Measurements from ENCODE around the gene DYNC1H1. TPM values are rescaled to one million over a fixed set of nuclear protein-coding genes. Genes with fewer than 3 reads are reported as not detected.

Gene DYNC1H1
- total and polyA plus RNA-seq, 2 of the 13 experiments (the other 11 are each of a cell fraction or from before 2014, with no cell fraction given) = 74.4 to 239 TPM

DNA sequence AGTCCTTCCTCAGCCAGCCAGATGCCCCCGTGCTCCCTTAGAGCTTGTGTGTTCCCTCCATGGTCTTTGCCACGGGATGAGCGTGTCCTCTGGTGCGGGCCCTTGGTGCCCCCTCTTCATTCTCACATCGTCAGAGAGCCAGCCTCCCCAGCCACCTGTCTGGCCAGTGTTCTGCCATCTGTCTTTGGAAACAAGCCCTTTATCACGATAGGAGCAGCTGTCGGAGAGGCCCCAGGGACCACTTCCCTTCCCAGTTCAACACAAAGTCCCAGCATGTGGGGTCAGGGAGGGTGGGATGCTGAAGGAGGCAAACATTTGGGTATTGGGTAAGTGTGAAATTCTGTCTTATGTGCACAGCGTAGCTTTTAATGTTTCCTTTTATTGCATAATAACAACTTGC is 44.5 kb downstream of the DYNC1H1 start:
- Histone ChIP-seq H3K9ac (ENCODE audit: insufficient read depth, low read depth, low read length) (no peak overlapping the region), H3K4me3 (replicated peaks in 1 of 3; ENCODE audit: insufficient read depth in 1 of 3, low read depth in 2 of 3, low read length in 3 of 3) (no peak overlapping the region), H3K9me3 (ENCODE audit: low read length) (no peaks in the 10 kb centered on the region), H3K4me1 (ENCODE audit: insufficient read depth, low read length) (no peaks in the 10 kb centered on the region), H2AFZ (ENCODE audit: low read length) (no peak overlapping the region), H3K4me2 (ENCODE audit: low read depth, low read length) (no peak overlapping the region), H4K20me1 (ENCODE audit: insufficient read depth, low read length) (no peaks in the 10 kb centered on the region), H3K27ac (ENCODE audit: extremely low read length, insufficient read depth, low read length) (no peak overlapping the region), H3K27me3 (ENCODE audit: control insufficient read depth in 1 of 2, insufficient read depth in 2 of 2, low read length in 2 of 2) (no peaks in the 10 kb centered on the region), H3K79me2 (ENCODE audit: insufficient read depth, low read length) (no peaks in the 10 kb centered on the region), H3K36me3 (replicated peaks in 1 of 2; ENCODE audit: control insufficient read depth in 1 of 2, insufficient read depth in 2 of 2, low read length in 2 of 2) (peaks cover 50 to 95% of the 10 kb centered on the region in 2 experiments)
- no peak for DNase-seq (ENCODE audit: low spot score)
- CTCF ChIA-PET (ENCODE audit: low intra/inter-chr PET ratio, low total read pairs) = no interaction called here
- 100% methylated on average over 8 of the region's 8 CpGs for WGBS (ENCODE audit: low lambda C conversion rate)
- ATAC-seq = no peak
- no TSS peak for BruUV-seq (replicated peaks)
- intact Hi-C loops (cut with micrococcal nuclease; ENCODE audit: unreplicated experiment) (no loop called here), in situ Hi-C loops (cut with HindIII; ENCODE audit: extremely low pct_ligation_motif_present, low pct_unique_long_range_greater_than_20kb) (no loop called here)
- no peak for FAIRE-seq
- TF ChIP-seq ZNF446 (CRISPR knock-in tag; IDR thresholded peaks at IDR 0.05) = no peak
- TF ChIP-seq RBM22 (optimal IDR thresholded peaks at IDR 0.05; ENCODE audit: low read length) = peak; percentile 17
- POLR2A ChIA-PET = no interaction called here

DNA sequence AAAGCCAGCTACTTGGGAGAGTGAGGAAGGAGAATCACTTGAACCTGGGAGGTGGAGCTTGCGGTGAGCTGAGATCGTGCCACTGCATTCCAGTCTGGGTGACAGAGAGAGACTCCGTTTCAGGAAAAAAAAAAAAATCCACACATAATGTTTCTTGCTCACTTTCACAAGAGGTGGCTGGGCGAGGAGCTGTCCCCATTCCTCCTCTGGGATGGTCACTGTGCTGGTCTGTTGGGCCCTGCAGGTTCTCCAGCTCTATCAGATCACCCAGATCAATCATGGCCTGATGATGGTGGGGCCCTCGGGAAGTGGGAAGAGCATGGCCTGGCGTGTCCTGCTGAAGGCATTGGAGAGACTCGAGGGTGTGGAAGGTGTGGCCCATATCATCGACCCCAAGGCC is 47.3 kb downstream of the DYNC1H1 start:
- Histone ChIP-seq H3K36me3 (replicated peaks in 1 of 2; ENCODE audit: control insufficient read depth in 1 of 2, insufficient read depth in 2 of 2, low read length in 2 of 2) (peaks cover 55 to 98% of the 10 kb centered on the region in 2 experiments), H3K4me1 (ENCODE audit: insufficient read depth, low read length) (no peaks in the 10 kb centered on the region), H3K9ac (ENCODE audit: insufficient read depth, low read depth, low read length) (no peak overlapping the region), H3K27me3 (ENCODE audit: control insufficient read depth in 1 of 2, insufficient read depth in 2 of 2, low read length in 2 of 2) (no peaks in the 10 kb centered on the region), H3K79me2 (ENCODE audit: insufficient read depth, low read length) (no peaks in the 10 kb centered on the region), H2AFZ (ENCODE audit: low read length) (no peak overlapping the region), H3K4me3 (replicated peaks in 1 of 3; ENCODE audit: insufficient read depth in 1 of 3, low read depth in 2 of 3, low read length in 3 of 3) (no peak overlapping the region), H3K27ac (ENCODE audit: extremely low read length, insufficient read depth, low read length) (no peak overlapping the region), H4K20me1 (ENCODE audit: insufficient read depth, low read length) (no peaks in the 10 kb centered on the region), H3K4me2 (ENCODE audit: low read depth, low read length) (no peak overlapping the region), H3K9me3 (ENCODE audit: low read length) (no peaks in the 10 kb centered on the region)
- ATAC-seq (no peak), DNase-seq (ENCODE audit: low spot score) (no peak), FAIRE-seq (no peak)
- CTCF ChIA-PET (ENCODE audit: low intra/inter-chr PET ratio, low total read pairs) = no interaction called here
- no TSS peak for BruUV-seq (replicated peaks)
- POLR2A ChIA-PET = no interaction called here
- intact Hi-C loops (cut with micrococcal nuclease; ENCODE audit: unreplicated experiment) (no loop called here), in situ Hi-C loops (cut with HindIII; ENCODE audit: extremely low pct_ligation_motif_present, low pct_unique_long_range_greater_than_20kb) (no loop called here)
- 86% methylated on average over 8 of the region's 8 CpGs for WGBS (ENCODE audit: low lambda C conversion rate)
- TF ChIP-seq MEIS1 (CRISPR knock-in tag; IDR thresholded peaks at IDR 0.05; ENCODE audit: borderline replicate concordance) = no peak
